HFFc6 (cell line): ENCODE measurements around the gene ACRBP. TPM values are rescaled to one million over a fixed set of nuclear protein-coding genes. Genes with fewer than 3 reads are reported as not detected.

Experiments used
- DNase-seq: peaks from one replicate; pipeline ENCODE4 v3.0.0-alpha.2; 2018
- H3K27ac Mint-ChIP-seq: 2 replicates; pipeline ENCODE4 v1.8.0; 2020; ENCODE audit warnings: mild to moderate bottlenecking, mixed read lengths
- H3K27me3 Mint-ChIP-seq: 2 replicates; pipeline ENCODE4 v1.8.0; 2021; ENCODE audit warnings: mild to moderate bottlenecking, moderate library complexity, mixed read lengths; ENCODE audit not compliant: insufficient read depth
- H3K36me3 Mint-ChIP-seq: 2 replicates; pipeline ENCODE4 v1.8.0; 2021; ENCODE audit warnings: low read depth, mixed read lengths
- H3K4me1 Mint-ChIP-seq: 2 replicates; pipeline ENCODE4 v1.8.0; 2020; ENCODE audit warnings: low read depth, mixed read lengths
- H3K4me3 Mint-ChIP-seq: 2 replicates; pipeline ENCODE4 v1.8.0; 2020; ENCODE audit warnings: mild to moderate bottlenecking, moderate library complexity, mixed read lengths
- H3K9me3 Mint-ChIP-seq: 2 replicates; pipeline ENCODE4 v1.8.0; 2020; ENCODE audit warnings: mild to moderate bottlenecking, mixed read lengths
- CTCF ChIP-seq: fragments of 200-600 bp; sonication (generic); IDR thresholded peaks from 2 replicates; pipeline ENCODE4 v1.5.0; 2021; ENCODE audit warnings: antibody characterized with exemption, mild to moderate bottlenecking
- total RNA-seq, 6 experiments: library from RNA; stranded (reverse); fragmentation: NEBNext Ultra II Directional; extraction: Animal tissue kit (Norgen Biotek cat#: 25700); gene quantifications; 2 replicates in 1 of 6; 3 replicates in 5 of 6; pipeline ENCODE4 v1.2.3, GENCODE V29; 2021

The ACRBP gene
- total RNA-seq, 6 experiments from 2014 or later = not detected

GRCh38 chr12:6650832-6651231 is 3.6 kb upstream of the ACRBP start:
- no peak for TF ChIP-seq CTCF
- H3K9me3 Mint-ChIP-seq = peaks cover 15% of the 10 kb centered on the region; the same call in 1 of the 2 replicates
- H3K4me3 Mint-ChIP-seq = no peak overlapping the region
- DNase-seq = no peak
- H3K36me3 Mint-ChIP-seq = peaks cover 33% of the 10 kb centered on the region
- no peaks in the 10 kb centered on the region for H3K4me1 Mint-ChIP-seq
- H3K27me3 Mint-ChIP-seq = no peaks in the 10 kb centered on the region
- H3K27ac Mint-ChIP-seq = no peak overlapping the region

GRCh38 chr12:6646276-6647082 is 753 bp downstream of the ACRBP start:
- H3K36me3 Mint-ChIP-seq = peaks cover 47% of the 10 kb centered on the region
- DNase-seq = no peak
- no peak overlapping the region for H3K27ac Mint-ChIP-seq
- H3K4me1 Mint-ChIP-seq = no peaks in the 10 kb centered on the region
- H3K9me3 Mint-ChIP-seq = peaks cover 54% of the 10 kb centered on the region
- H3K27me3 Mint-ChIP-seq = peaks cover 7% of the 10 kb centered on the region
- no peak for TF ChIP-seq CTCF
- H3K4me3 Mint-ChIP-seq = no peak overlapping the region

- TF ChIP-seq CTCF = no peak; the same call in 1 of the 2 replicates
- Mint-ChIP-seq H3K4me3 (no peak overlapping the region), H3K4me1 (no peaks in the 10 kb centered on the region), H3K9me3 (peaks cover 54% of the 10 kb centered on the region), H3K27ac (no peak overlapping the region), H3K36me3 (peaks cover 47% of the 10 kb centered on the region), H3K27me3 (peaks cover 15% of the 10 kb centered on the region)
- DNase-seq = no peak
Observed at GRCh38 chr12:6644903-6645302, 2.3 kb downstream of the ACRBP start.

- H3K27ac Mint-ChIP-seq = no peak overlapping the region
Observed at GRCh38 chr12:6644257-6644596, 3.0 kb downstream of the ACRBP start.

GRCh38 chr12:6643569-6644256 is 3.5 kb downstream of the ACRBP start:
- H3K9me3 Mint-ChIP-seq = peaks cover 54% of the 10 kb centered on the region
- no peak overlapping the region for H3K27ac Mint-ChIP-seq
- H3K27me3 Mint-ChIP-seq = peaks cover 22% of the 10 kb centered on the region
- TF ChIP-seq CTCF = no peak
- no peak overlapping the region for H3K4me3 Mint-ChIP-seq
- H3K36me3 Mint-ChIP-seq = peaks cover 47% of the 10 kb centered on the region
- no peaks in the 10 kb centered on the region for H3K4me1 Mint-ChIP-seq
- DNase-seq = no peak

More at GRCh38 chr12:6644257-6644596, 3.0 kb downstream of the ACRBP start:
- peaks cover 22% of the 10 kb centered on the region for H3K27me3 Mint-ChIP-seq
- no peak for TF ChIP-seq CTCF
- peaks cover 47% of the 10 kb centered on the region for H3K36me3 Mint-ChIP-seq
- H3K4me1 Mint-ChIP-seq = no peaks in the 10 kb centered on the region
- H3K4me3 Mint-ChIP-seq = no peak overlapping the region
- DNase-seq = no peak
- H3K9me3 Mint-ChIP-seq = peaks cover 54% of the 10 kb centered on the region
